ENCODE measurements around the gene DNAH9.

The DNAH9 gene

GRCh38 chr17:11668618-11669017 lies 70.3 kb downstream of the DNAH9 start:
- no peak for DNase-seq

DNA sequence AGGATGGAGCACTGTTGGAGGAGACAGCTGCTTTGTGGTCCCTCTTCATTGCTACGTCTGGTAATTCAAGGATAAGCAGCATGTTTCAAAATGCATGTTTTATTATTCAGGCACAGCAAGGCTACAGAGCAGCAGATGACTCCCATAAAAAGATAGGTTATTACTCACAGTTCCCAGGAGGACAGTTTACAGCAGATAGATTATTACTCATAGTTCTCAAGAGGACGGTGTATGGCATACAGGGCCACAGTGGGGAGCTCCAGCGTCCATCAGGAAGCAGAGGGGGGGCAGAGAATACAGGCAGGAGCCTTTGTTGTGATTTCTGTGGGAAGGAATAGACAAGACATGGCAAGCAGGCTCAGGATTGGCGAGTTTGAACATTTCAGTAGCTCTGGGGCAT lies 72.9 kb downstream of the DNAH9 start:
- DNase-seq = no peak

DNA sequence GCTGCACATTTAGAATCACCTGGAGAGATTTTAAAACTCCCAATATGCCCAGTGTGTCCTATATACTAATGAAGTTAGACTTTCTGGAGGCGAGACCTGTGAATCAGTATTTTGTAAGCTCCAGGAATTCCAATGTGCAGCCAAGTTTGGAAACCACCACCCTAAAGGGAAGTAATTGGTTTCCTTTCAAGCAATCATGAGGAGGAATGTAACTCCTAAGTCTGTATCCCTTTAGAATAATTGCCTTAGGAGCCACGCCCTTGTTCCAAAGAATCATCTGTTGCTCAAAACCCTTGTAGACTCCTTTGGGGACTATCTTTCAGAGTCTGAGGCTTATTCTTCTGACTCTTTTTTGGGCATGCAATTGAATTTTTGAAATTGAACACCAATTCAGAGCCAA lies 84.4 kb downstream of the DNAH9 start:
- no peak for DNase-seq

GRCh38 chr17:11690681-11691080 lies 92.4 kb downstream of the DNAH9 start:
- DNase-seq = no peak

DNA sequence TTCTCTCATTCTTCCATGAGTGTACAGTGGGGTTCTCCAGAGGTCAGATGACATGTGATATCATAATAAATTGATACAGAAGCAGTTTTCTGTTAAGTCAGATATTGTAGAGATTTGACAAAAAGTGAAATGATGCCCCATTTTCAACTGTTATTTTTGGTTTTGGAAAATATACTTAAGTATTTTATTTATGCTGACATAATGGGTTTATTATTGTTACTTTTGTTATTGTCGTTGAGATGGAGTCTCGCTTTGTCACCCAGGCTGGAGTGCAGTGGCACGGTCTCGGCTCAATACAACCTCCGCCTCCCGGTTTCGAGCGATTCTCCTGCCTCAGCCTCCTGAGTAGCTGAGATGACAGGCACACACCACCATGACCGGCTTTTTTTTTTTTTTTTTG lies 94.4 kb downstream of the DNAH9 start:
- DNase-seq = no peak

DNA sequence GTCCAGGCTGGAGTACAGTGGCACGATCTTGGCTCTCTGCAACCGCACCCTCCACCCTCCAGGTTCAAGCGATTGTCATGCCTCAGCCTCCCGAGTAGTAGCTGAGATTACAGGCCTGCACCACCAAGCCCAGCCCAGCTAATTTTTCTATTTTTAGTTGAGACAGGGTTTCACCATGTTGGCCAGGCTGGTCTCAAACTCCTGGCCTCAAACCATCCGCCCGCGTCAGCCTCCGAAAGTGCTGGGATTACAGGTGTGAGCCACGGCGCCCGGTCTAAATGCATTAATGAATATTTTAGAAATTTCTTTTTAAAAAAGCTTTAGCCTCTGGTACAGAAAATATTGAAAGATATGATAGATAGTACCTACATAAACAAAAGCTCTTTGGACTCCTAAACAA lies 95.0 kb downstream of the DNAH9 start:
- DNase-seq = no peak

DNA sequence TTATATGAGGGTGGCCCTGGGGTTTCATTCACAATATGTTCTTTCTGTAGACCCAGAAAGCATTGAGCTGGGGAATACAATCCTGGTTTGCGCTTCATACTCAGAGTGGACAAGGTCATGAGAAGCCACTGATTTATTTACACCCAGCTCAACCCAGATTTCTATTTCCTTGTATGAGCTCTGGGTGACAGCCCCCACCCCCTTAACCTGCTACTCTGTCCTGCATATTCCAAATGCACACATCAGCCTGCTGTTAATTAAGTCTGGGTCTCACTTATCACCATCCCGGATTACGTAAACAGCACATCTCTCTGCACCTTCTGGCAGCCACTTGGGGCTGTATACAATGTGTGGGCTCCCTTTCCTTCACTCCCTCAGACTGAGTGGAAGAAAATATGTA lies 102.4 kb downstream of the DNAH9 start:
- no peak for DNase-seq

GRCh38 chr17:11701911-11702310 lies 103.6 kb downstream of the DNAH9 start:
- DNase-seq = no peak

GRCh38 chr17:11704041-11704440 lies 105.8 kb downstream of the DNAH9 start:
- DNase-seq = no peak

DNA sequence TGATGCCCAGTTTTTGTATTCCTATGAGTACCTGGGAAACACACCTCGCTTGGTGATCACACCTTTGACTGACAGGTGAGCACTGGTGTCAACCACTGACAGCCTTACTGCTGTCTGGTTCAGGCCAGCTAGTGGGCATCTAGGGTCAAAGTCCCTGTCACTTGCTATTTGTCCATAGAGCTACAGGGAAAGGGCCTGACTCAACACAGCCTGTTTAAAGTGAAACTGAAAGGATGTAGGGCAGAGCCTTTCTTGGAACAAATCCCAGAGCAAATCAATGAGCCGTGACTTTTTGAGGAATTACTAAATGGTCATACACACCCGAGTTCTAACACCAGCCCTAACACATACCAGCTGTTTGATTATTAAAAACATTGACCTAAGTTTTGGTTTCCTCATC lies 106.8 kb downstream of the DNAH9 start:
- no peak for DNase-seq

- DNase-seq = no peak
These were observed 109.3 kb downstream of the DNAH9 start for GRCh38 chr17:11707586-11707985.

GRCh38 chr17:11712456-11712855 lies 114.2 kb downstream of the DNAH9 start:
- DNase-seq = no peak

- DNase-seq = no peak
These were observed 120.9 kb downstream of the DNAH9 start for GRCh38 chr17:11719203-11719602.

GRCh38 chr17:11719856-11720255 lies 121.6 kb downstream of the DNAH9 start:
- DNase-seq = no peak

- no peak for DNase-seq
These were observed 122.5 kb downstream of the DNAH9 start for GRCh38 chr17:11720816-11721215.

- DNase-seq = no peak
These were observed 132.5 kb downstream of the DNAH9 start for GRCh38 chr17:11730747-11731146.

DNA sequence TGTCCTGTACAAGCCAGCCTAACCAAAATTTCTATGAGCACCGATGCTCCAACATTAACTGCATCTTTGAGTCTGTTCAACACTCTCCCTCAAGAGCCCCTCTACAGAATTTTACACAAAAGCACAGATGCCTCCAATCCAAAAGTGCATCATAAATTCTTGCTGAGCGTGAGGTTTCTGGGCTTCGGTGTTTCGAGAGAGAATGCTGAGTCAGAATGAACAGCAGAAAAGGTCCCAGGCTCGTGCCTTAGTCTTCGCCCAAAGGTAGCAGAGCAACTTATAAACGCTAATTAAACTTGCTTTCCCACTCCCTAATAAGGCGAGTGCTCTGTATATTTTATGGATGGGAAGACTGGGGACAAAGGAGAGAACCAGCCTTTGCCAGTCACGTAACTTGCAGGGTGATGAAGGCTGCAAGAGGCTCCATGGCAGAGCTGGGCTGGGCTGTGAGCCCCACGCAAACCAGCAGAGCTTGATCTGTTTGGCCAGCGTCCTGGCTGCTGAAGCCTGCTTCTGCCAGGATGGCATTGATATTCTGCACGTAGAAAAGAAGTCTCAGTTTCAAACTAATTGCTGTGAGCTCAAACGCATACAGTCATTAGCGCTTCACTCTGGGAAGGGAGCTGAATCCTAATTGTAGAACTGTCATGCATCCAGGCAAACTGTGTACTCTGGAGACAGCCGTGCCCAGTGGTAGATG lies 138.5 kb downstream of the DNAH9 start:
- no peak for DNase-seq

- DNase-seq = no peak
These were observed 139.0 kb downstream of the DNAH9 start for GRCh38 chr17:11737313-11737679.

DNA sequence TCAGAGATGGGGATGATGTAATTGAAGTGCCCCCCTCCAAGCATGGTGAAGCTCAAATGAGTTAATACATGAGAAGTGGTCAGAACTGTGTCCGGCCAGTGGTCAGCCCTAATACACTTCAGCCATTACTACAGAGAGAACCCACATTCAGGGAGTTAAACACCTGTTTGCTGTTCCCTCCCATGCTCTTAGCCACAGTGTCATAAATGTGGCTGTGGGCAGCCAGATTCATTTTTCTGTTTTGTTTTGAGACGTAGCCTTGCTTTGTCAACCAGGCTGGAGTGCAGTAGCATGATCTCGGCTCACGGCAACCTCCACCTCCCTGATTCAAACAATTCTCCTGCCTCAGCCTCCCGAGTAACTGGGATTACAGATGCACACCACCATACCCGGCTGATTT lies 139.9 kb downstream of the DNAH9 start:
- no peak for DNase-seq

- DNase-seq = no peak
These were observed 141.1 kb downstream of the DNAH9 start for GRCh38 chr17:11739351-11739750.

- DNase-seq = no peak
These were observed 141.6 kb downstream of the DNAH9 start for GRCh38 chr17:11739848-11740247.

GRCh38 chr17:11742886-11743285 lies 144.6 kb downstream of the DNAH9 start:
- DNase-seq = no peak

GRCh38 chr17:11744696-11745095 lies 146.4 kb downstream of the DNAH9 start:
- DNase-seq = no peak

GRCh38 chr17:11747441-11747840 lies 149.2 kb downstream of the DNAH9 start:
- no peak for DNase-seq

DNA sequence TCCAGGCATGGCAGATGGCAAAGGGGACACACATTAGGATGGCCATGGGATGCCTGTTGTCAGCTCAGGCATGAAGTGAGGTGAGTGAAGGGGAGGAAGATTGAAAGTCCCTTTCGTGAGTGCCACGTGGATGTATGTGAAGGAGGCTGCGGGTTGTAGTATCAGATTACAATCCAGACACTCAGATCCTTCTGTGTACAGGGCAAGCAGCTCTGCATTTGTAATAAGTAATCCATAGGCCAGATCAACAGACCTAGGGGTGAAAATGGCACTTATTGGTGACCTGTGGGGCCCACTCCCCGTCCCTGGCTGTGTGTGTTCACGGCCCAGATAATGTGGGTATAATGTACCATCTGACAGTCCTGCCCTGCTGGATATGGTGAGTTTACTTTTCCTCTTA lies 159.5 kb downstream of the DNAH9 start:
- DNase-seq = no peak

GRCh38 chr17:11768106-11768505 lies 169.8 kb downstream of the DNAH9 start:
- no peak for DNase-seq

Data from hippocampal formation (tissue), 2 donors.